T-helper 2 cell treated with Interferon-gamma antibody and Interleukin-4, amounts not matched to agents 100 ng/mL and 5 ng/mL, for 36 hours (primary cell): ENCODE data around the gene ZNF446. TPM values are rescaled to one million over a fixed set of nuclear protein-coding genes. Genes with fewer than 3 reads are reported as not detected.
"Not testable (repeated sequence)": the region's sequence is repeated elsewhere in the genome, so short reads cannot be mapped to it uniquely, and the experiment has no call there.

Source experiments
- intact Hi-C: fragments of 100-400 bp; cut with micrococcal nuclease; formaldehyde crosslinking; loops from one replicate; pipeline ENCODE4 v1.15.1; 2023
- total RNA-seq: library from RNA; stranded (reverse); gene quantifications from 2 replicates; pipeline ENCODE4 v1.2.3, GENCODE V29; 2022

Gene ZNF446
- total RNA-seq, 1 donor from 2014 or later: 7.3 TPM

DNA sequence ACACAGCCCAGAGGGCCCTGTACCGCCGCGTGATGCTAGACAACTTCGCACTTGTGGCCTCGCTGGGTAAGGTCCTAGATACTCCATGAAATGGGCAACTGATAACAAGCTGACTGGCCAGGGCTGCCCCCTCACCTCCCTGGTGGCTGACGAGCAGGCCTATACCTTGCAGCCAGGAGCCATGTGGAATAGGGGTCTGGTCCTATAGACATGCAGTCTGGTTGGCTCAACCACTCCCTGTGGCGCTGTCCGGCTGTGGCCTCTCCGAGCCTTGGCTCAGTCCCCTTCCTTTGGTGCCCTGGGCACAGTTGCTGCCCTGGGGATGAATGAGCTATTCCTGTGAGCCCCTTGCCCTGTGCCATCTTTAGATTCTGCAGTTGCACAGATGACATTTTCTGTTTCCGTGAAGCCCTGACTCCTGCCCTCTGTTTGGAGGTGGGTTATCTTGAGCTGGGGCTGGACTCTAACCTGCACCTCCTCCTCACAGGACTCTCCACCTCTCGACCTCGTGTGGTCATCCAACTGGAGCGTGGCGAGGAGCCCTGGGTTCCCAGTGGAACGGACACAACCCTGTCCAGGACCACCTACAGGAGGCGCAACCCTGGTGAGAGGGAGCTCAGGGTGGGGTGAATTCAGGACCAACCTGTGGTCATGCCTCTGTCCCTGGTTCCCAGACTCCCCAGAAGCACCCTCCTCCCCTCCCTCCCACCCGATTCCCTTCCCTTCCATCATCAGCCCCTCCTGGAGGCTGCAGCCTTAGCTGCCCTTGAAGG, 6.7 kb upstream of the ZNF446 start:
- intact Hi-C loops: no loop called here

DNA sequence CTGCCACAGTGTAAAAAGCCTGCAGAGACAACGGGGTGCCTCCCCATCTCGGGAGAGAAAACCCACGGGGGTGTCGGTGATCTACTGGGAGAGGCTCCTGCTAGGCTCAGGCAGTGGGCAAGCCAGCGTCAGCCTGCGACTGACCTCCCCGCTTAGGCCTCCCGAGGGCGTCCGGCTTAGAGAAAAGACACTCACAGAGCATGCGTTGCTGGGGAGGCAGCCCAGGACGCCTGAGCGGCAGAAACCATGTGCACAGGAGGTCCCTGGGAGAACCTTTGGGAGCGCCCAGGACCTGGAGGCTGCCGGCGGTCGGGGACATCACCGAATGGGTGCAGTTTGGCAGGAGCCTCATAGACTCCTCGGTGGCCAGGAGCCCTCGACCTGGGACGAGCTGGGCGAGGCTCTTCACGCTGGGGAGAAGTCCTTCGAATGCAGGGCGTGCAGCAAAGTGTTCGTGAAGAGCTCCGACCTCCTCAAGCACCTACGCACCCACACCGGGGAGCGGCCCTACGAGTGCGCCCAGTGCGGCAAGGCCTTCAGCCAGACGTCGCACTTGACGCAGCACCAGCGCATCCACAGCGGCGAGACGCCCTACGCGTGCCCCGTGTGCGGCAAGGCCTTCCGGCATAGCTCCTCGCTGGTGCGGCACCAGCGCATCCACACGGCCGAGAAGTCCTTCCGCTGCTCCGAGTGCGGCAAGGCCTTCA, 5.2 kb upstream of the ZNF446 start:
- intact Hi-C loops: not testable (repeated sequence)

DNA sequence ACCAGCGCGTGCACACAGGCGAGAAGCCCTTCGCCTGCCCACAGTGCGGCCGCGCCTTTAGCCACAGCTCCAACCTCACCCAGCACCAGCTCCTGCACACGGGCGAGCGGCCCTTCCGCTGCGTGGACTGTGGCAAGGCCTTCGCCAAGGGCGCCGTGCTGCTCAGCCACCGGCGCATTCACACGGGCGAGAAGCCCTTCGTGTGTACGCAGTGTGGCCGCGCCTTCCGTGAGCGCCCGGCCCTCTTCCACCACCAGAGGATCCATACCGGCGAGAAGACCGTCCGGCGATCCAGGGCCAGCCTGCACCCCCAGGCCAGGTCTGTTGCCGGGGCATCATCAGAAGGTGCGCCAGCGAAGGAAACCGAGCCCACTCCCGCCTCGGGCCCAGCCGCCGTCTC, 4.4 kb upstream of the ZNF446 start:
- intact Hi-C loops: no loop called here

DNA sequence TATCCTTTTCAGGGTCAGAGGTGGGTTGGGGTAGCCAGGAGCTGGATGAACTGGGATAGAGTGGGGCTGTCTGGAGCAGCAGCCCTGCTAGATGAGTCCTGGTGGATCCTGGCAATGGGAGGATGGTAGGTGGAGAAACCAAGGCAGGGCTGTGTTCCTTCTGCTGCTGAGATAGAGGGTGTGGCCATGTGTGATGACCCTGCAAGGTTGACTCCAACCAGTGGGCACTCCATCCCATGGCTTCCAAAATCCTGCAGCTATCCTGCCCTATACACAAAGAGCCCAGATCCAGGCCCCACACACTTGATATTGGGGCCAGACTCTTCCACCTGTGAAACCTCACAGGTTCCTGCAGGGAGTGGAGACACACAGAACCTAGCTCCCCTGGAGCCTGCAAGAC, 2.4 kb upstream of the ZNF446 start:
- intact Hi-C loops: loop anchor here (2.0 kb wide), 3 partner anchors 33 to 73 kb away; partner anchors contain the start of genes ZNF132 and ZNF584

DNA sequence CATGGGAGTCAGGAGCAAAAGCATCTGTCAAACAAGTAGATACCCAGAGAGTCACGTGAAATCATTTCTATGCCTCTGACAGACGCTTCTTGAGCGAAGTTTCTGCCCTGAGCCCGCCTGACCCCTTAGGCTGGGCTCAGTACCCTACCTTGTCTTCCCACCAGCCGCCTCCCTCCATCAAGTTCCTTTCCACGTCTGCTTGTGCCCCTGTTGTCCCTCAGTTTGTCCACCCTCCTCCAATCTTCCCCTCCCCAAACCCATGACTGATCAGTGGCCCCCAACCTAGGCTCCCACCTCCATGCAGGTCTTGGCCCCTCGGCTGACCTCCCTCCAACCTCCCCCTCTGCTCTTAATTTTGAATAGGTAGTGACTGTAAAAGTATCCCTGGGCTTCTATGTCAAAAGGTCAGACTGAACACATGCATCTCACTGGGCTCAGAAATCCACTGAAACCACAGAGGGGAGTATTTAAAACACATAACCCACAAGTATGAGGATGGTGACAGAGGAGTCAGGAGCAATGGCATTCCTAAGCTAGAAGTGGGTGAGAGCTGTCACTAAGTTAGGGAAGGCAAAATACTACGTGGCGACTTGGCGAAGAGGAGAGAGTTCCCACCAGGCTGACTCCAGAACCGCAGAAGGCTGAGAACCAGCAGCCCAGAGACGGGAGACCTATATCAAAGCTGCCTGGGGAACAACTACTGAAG, 1.7 kb upstream of the ZNF446 start:
- intact Hi-C loops: loop anchor here (2.0 kb wide), 3 partner anchors 34 to 74 kb away; partner anchors contain the start of genes ZNF132 and ZNF584

DNA sequence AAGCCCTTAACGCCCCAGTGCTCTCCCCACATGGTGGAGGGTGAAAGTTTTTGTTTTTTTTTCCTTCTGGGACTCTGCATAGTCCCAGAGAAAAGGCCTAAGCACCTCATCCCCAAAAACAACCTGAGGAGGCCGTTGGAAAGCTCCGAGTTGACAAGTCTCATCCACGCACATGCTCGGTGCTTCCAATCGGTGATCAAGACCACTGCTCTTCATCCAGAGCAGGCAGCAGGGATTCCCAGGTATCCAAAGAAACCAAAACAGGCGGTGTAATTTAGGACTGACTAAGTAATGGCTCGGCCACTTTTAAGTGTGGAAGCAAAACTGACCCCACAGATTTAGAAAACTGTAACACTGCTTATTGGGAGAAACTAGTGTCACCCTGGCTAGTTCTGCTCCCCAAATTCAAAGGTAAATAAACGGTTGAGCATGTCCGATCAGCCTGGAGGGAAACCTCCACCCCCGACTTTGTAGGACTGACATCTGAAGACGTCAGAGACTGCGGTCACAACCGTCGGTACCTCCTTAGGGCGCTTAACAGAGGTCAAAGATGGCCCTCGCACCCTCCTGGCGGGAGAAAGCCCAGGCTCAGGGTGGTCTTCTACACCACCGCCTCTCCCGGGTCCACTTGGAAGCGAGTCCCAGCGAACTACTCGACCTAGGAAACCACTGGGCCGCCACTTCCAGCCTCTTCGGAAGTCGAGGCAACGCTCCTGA, 997 bp upstream of the ZNF446 start:
- intact Hi-C loops: loop anchor here (1.0 to 5.0 kb wide), 5 partner anchors 8 to 148 kb away; partner anchors contain the start of genes ZNF132, ZNF324, ZNF584 and ZSCAN22

DNA sequence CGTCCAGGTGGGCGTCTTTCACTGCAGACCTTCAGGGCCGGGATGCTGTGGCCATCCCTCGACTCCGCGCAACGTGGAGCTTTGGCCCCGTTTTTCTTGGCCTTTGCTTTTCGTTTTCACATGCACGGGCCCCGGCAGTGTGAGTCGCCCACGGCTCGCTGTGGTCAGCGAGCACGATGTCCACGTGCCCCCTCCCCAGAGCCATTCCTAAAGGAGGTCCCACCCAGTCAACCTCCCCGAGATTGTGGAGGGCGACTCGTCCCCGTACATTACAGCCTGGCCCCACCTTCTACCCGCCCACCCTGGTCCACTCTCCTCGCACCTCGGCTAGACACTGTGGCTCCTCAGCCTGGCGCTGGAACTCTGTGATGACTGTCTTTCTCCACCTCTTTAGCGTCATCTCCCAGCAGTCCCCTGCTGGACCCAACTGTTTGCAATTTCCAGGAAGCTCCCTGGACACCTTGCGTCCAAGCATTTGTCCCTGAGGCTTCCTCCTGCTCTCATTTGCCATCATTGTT, 405 bp downstream of the ZNF446 start:
- intact Hi-C loops: loop anchor here (1.0 to 5.0 kb wide), 4 partner anchors 23 to 149 kb away; partner anchors contain the start of genes ZBTB45, ZNF324B and ZSCAN22

DNA sequence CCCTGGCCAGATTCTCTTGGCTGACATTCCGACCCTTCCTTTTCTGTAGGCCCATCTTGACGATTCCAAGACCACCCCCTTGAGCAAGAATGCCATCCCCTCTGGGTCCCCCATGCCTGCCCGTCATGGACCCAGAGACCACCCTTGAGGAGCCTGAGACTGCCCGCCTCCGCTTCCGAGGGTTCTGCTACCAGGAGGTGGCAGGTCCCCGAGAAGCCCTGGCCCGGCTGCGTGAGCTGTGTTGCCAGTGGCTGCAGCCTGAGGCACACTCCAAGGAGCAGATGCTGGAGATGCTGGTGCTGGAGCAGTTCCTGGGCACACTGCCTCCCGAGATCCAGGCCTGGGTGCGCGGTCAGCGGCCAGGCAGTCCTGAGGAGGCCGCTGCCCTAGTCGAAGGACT, 978 bp downstream of the ZNF446 start:
- intact Hi-C loops: loop anchor here (5.0 kb wide), 1 partner anchor 150 kb away; the partner anchor contains the start of gene ZSCAN22

DNA sequence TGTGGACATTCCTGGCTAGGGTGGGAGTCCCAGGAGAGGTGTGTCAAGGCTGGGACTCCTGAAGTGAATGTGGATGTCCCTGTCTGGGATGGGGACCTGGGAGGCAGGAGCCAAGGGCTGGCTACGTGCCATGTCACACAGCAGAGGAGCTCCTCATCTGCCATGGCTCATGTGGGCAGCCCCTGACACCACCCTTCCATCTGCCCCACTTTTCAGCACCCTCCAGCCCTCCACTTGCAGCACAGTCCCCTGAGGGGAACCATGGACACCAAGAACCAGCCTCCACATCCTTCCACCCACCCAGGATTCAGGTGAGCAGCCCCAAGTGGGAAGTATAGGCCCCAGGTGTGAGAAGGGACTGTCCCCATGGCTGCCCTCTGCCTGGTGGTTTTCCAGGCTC, 1.7 kb downstream of the ZNF446 start:
- intact Hi-C loops: loop anchor here (5.0 kb wide), 1 partner anchor 151 kb away; the partner anchor contains the start of gene ZSCAN22

DNA sequence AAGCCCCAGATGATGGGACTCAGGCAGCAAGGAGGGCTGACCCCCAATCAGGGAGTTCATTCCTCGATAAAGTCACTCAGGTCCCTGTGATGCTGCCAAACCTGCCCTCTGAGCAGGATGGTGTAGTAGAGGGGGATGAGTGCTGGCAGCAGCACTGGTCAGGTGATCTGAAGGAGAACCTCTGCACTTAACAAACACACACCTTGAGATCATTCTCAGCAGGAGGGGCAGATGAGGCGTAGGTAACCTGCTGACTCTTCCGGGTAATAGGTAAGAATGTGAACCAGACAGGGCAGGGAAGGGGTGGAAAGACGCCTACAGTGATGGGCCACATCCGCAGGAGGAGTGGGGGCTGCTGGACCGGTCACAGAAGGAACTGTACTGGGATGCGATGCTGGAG, 3.2 kb downstream of the ZNF446 start:
- intact Hi-C loops: loop anchor here (5.0 kb wide), 1 partner anchor 152 kb away; the partner anchor contains the start of gene ZSCAN22

DNA sequence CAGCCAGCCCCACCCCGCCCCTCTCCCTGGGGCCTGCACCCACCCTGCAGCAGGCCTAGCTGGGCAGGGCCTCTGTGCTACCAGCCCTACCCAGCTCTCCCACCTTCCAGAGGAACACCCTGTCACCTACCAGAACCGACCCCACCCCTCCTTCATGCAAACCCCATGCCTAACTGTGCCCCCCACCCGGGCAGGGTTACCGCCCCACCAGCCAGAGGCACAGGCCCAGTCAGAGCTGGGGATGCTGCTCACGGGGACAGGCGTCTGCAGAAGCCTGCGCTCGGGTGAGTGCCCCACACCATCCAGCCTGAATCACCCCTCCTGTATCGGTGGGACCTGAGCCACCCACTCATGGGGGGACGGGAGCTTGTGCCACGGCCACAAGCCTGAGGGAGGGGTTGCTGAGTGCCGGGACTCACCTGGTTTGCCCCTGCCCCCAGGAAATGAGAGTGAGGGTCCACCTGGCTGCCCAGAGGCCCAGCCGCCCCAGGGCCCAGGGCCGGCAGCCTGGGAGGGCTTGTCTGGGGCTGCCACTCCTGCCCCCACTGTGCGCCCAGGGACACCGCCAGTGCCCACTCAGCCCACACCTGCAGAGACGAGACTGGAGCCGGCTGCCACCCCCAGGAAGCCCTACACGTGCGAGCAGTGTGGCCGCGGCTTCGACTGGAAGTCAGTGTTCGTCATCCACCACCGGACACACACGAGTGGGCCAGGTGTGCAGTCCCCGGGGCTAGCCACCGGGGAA, 3.8 kb downstream of the ZNF446 start:
- intact Hi-C loops: loop anchor here (5.0 kb wide), 1 partner anchor 153 kb away; the partner anchor contains the start of gene ZSCAN22

DNA sequence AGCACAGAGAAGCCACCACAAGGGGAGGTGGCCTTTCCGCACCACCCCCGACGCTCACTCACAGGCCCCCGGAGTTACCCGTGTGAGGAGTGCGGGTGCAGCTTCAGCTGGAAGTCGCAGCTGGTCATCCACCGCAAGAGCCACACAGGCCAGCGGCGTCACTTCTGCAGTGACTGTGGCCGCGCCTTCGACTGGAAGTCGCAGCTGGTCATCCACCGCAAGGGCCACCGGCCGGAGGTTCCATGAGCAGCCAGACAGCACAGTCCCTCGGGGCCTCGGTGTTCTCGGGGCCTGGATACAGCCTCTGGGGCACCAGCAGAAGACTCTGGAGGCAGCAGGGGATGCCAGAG, 4.3 kb downstream of the ZNF446 start:
- intact Hi-C loops: no loop called here

DNA sequence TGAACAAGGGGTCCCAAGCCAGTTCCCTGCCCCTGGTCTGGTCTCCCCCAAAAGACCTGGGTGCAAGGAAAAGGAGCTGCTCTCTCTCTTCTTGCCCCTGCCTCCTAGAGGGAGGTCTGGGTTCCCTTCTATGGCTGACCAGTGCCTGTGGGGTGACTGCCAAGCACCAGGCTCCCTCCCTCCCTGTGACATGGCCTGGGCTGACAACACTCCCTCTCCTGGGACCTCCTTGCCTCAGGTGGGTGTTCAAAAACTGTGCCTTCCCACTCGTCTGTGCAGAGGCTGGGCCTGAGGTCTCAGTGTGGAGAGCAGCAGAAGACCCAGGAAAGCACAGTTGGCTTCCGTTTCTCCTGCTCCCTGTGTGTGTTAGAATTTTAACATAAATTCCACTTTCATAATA, 4.7 kb downstream of the ZNF446 start:
- intact Hi-C loops: no loop called here

DNA sequence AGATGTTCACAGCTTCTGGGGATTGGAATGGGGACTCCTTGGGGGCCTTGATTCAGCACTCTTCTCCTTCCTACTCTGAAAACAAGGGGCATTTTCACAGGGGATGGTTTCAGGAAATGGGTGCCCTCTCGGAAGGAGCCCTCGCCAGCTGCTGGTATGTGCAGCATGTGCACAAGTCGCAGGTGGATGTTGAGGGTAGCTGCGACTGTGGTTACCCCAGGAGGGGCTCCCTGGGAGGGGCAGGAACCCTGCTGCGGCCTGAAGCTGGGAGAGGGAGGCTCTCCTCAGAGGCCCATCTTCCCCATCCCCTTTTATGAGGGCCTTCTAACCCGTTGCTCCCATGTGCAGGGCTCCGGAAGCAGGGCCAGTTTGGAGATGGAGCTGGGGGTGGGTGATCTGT, 6.2 kb downstream of the ZNF446 start:
- intact Hi-C loops: no loop called here

DNA sequence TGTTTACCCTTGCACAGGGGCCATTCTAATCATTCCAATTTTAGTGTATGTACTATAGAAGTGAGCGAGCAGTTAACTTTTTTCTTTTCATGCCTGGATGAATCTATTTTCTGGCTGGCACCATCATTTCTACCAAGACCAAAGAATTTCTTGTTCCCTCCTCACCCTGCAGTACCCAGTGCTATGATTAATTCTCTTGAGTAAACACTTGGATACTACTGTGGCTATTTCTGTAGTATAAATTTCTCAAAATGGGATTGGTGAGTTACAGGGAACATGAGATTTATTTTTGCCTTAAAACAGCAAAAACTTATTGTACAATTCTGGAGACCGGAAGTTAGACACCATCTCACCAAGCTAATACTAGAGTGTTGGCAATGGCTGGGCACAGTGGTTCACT, 7.6 kb downstream of the ZNF446 start:
- intact Hi-C loops: no loop called here

DNA sequence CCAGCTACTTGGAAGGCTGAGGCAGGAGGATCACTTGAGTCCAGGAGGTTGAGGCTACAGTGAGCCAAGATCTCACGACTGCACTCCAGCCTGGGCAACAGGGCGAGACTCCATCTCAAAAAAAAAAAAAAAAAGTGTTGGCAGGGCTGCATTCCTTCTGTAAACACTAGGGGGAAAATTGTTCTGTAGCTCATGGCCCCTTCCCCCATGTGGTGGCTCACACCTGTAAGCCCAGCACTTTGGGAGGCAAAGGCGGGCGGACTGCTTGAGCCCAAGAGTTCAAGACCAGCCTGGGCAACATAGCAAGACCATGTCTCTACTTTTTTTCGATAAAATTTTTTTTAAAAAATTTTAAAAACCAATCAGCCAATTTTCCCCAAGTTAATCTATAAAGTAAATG, 8.2 kb downstream of the ZNF446 start:
- intact Hi-C loops: not testable (repeated sequence)

DNA sequence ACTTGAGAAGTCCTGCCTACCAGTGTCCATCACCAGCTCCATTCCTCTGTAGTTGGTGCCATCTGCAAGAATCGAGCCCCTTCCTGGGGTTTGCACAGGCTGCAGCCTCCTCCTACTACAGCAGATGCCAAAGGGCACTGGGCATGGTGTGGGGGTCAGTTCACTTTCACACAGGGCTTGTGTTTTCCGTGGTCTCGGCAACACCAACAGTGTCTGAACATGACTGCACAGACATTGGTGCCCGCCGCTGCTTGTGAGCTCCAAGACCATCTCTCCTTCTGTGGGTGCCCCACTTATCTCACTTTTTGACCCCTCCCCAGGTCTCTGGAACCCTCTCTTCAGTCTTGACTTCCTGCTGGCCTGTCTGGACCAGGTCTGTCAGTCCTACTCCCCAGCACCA, 15.2 kb downstream of the ZNF446 start:
- intact Hi-C loops: no loop called here

DNA sequence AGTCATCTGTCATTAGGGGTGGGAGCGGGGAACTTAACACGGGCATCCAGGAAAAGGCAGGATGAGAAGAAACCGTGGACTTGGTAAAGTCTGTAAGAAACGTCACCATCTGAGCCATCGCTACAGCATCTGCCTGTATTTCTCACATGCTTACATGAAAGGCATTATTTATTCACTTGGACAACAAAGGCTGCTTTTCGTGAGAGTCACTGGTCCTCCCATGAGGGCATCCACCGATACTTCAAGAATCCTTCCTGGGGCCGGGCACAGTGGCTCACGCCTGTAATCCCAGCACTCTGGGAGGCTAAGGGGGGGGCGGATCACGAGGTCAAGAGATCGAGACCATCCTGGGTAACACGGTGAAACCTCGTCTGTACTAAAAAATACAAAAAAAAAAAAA, 16.1 kb downstream of the ZNF446 start:
- intact Hi-C loops: no loop called here

DNA sequence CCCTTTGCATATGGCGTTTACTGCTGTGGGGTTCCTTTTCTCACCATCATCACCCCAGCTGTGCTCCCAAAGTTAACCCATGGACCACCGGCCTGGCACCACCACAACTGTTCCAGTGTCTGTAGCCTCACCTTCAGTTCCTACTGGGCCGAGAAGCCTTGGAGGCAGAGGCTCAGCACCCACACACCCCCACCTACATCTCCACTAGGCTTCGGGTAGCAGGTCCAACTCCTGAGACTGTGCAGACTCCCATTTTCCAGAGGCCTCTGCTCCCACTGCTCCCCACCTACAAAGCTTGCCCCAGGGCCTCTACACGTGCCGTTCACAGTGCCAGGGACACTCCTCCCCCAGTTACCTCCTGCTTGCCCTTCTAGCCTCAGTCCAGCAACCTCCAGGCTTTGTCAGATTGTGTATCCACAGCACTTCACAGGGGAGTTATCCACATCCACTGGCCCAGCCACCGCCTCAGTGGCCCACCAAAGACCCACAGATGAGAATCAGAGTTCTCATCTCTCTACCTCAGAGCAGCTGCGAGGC, 21.6 kb downstream of the ZNF446 start:
- intact Hi-C loops: loop anchor here (2.0 kb wide), 1 partner anchor 17 kb away; no protein-coding TSS in a partner anchor
